Hepatocyte (in vitro differentiated cells): Measurements from ENCODE around the gene STAB2. TPM values are rescaled to one million over a fixed set of nuclear protein-coding genes. Genes with fewer than 3 reads are reported as not detected.
A peak's percentile ranks its signal among the peaks of the same experiment; 100 is the strongest.

Source experiments
- DNase-seq: peaks from one replicate; pipeline ENCODE4 v3.0.0-alpha.2; 2016; ENCODE audit warnings: low spot score
- H2AFZ ChIP-seq: fragments of 200-600 bp; sonication (generic); 2 replicates; pipeline ENCODE4 v1.6.0; 2016; ENCODE audit warnings: antibody characterized with exemption, mild to moderate bottlenecking
- H3K27ac ChIP-seq: fragments of 200-600 bp; sonication (generic); 2 replicates; pipeline ENCODE4 v1.5.1; 2016; ENCODE audit warnings: mild to moderate bottlenecking
- H3K27me3 ChIP-seq: fragments of 200-600 bp; sonication (generic); 2 replicates; pipeline ENCODE4 v1.6.1; 2016
- H3K36me3 ChIP-seq: fragments of 200-600 bp; sonication (generic); replicated peaks from 2 replicates; pipeline ENCODE4 v1.5.1; 2016; ENCODE audit warnings: low read depth; ENCODE audit not compliant: insufficient read depth
- H3K4me1 ChIP-seq: fragments of 200-600 bp; sonication (generic); 2 replicates; pipeline ENCODE4 v1.5.1; 2016; ENCODE audit warnings: mild to moderate bottlenecking, moderate library complexity; ENCODE audit not compliant: insufficient read depth
- H3K4me2 ChIP-seq: fragments of 200-600 bp; sonication (generic); 2 replicates; pipeline ENCODE4 v1.6.0; 2016
- H3K4me3 ChIP-seq: fragments of 200-600 bp; sonication (generic); 2 replicates; pipeline ENCODE4 v1.5.1; 2016; ENCODE audit warnings: mild to moderate bottlenecking
- H3K79me2 ChIP-seq: fragments of 200-600 bp; sonication (generic); 2 replicates; pipeline ENCODE4 v1.6.0; 2017; ENCODE audit warnings: mild to moderate bottlenecking
- H3K9me2 ChIP-seq: fragments of 200-600 bp; sonication (generic); replicated peaks from 2 replicates; pipeline ENCODE4 v1.6.0; 2017; ENCODE audit warnings: mild to moderate bottlenecking; ENCODE audit not compliant: insufficient read depth
- H3K9me3 ChIP-seq: fragments of 200-600 bp; sonication (generic); 2 replicates; pipeline ENCODE4 v1.5.1; 2016; ENCODE audit warnings: low read depth, mild to moderate bottlenecking
- H4K20me1 ChIP-seq: fragments of 200-600 bp; sonication (generic); 2 replicates; pipeline ENCODE4 v1.6.0; 2016; ENCODE audit warnings: mild to moderate bottlenecking; ENCODE audit not compliant: insufficient read depth, poor library complexity, severe bottlenecking
- CTCF ChIP-seq: fragments of 200-600 bp; sonication (generic); IDR thresholded peaks from 2 replicates; pipeline ENCODE4 v1.5.1; 2016; ENCODE audit warnings: antibody characterized with exemption, mild to moderate bottlenecking; ENCODE audit not compliant: poor library complexity
- EZH2 ChIP-seq: fragments of 200-600 bp; sonication (generic); IDR thresholded peaks from 2 replicates; pipeline ENCODE4 v1.6.1; 2016; ENCODE audit warnings: antibody characterized with exemption, mild to moderate bottlenecking, borderline replicate concordance
- EZH2phosphoT487 ChIP-seq: fragments of 200-600 bp; sonication (generic); IDR thresholded peaks from one replicate; pipeline ENCODE4 v1.6.1; 2018; ENCODE audit warnings: antibody characterized with exemption, mild to moderate bottlenecking, low read depth, moderate library complexity; ENCODE audit not compliant: unreplicated experiment, severe bottlenecking
- WGBS: methylation state at CpG from one replicate; pipeline ENCODE4 v1.1.6; 2016; ENCODE audit warnings: low lambda C conversion rate; ENCODE audit errors: missing lambda C conversion rate; 5-methylcytosine and 5-hydroxymethylcytosine counted together
- polyA plus RNA-seq: library from polyadenylated mRNA; unstranded; fragments of >200 nt; fragmentation: Nextera tagmentation; extraction: Ambion mirVana; gene quantifications from 2 replicates; pipeline ENCODE4 v1.2.1, GENCODE V29; 2016
- total RNA-seq: library from RNA; depleted of rRNA; stranded (reverse); fragments of >200 nt; gene quantifications from 2 replicates; pipeline ENCODE4 v1.2.3, GENCODE V29; 2014

The STAB2 gene
- total and polyA plus RNA-seq, 2 experiments from 2014 or later = not detected

DNA sequence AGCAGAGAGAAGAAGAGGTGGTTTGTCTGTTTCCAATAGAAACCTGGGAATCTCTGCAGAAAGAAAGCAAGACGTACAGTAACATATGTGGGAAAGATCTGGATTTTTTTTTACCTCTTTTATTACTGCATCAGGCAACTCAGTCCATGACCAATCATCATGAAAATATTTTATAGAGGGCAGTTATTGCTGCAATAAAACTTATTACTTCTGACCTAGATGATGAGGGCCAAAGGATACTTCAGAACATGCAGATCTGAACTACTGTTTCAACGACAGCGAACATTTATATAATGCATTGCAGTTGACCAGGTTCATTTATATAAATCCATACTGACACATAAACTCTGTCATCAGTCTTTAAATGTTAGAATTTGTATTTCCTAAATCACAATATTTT lies 67.7 kb downstream of the STAB2 start:
- WGBS = 86% methylated on average over 3 of the region's 3 CpGs
- no peak overlapping the region for H3K27ac ChIP-seq

GRCh38 chr12:103656291-103656690 lies 69.2 kb downstream of the STAB2 start:
- H3K36me3 ChIP-seq = no peaks in the 10 kb centered on the region
- no peaks in the 10 kb centered on the region for H3K79me2 ChIP-seq
- TF ChIP-seq EZH2phosphoT487 = no peak
- no peak for TF ChIP-seq CTCF
- no peak for TF ChIP-seq EZH2
- H3K4me3 ChIP-seq = no peak overlapping the region
- H3K27ac ChIP-seq = no peak overlapping the region
- WGBS = 96% methylated on average over 1 of the region's 1 CpG
- no peak overlapping the region for H2AFZ ChIP-seq
- no peaks in the 10 kb centered on the region for H3K9me3 ChIP-seq
- H3K4me2 ChIP-seq = no peak overlapping the region
- H3K9me2 ChIP-seq = no peaks in the 10 kb centered on the region
- no peaks in the 10 kb centered on the region for H3K4me1 ChIP-seq
- no peaks in the 10 kb centered on the region for H4K20me1 ChIP-seq
- H3K27me3 ChIP-seq = peaks cover 10% of the 10 kb centered on the region
- DNase-seq = no peak

More for the DNA sequence above, 67.7 kb downstream of the STAB2 start:
- H3K79me2 ChIP-seq = no peaks in the 10 kb centered on the region
- DNase-seq = no peak
- no peak overlapping the region for H3K4me2 ChIP-seq
- no peaks in the 10 kb centered on the region for H4K20me1 ChIP-seq
- H3K9me3 ChIP-seq = no peaks in the 10 kb centered on the region
- H3K4me1 ChIP-seq = no peaks in the 10 kb centered on the region
- no peak for TF ChIP-seq EZH2
- no peak for TF ChIP-seq CTCF
- no peak for TF ChIP-seq EZH2phosphoT487
- no peak overlapping the region for H2AFZ ChIP-seq
- no peak overlapping the region for H3K4me3 ChIP-seq
- no peaks in the 10 kb centered on the region for H3K9me2 ChIP-seq
- no peaks in the 10 kb centered on the region for H3K36me3 ChIP-seq
- peaks cover 9% of the 10 kb centered on the region for H3K27me3 ChIP-seq

- WGBS = 26% methylated on average over 2 of the region's 2 CpGs
Measured at GRCh38 chr12:103657331-103657730, 70.3 kb downstream of the STAB2 start.

More at GRCh38 chr12:103657331-103657730, 70.3 kb downstream of the STAB2 start:
- Histone ChIP-seq H3K4me2 (peak overlapping the region; percentile 43), H3K9me2 (no peaks in the 10 kb centered on the region), H3K4me3 (no peak overlapping the region), H2AFZ (no peak overlapping the region), H4K20me1 (no peaks in the 10 kb centered on the region), H3K9me3 (no peaks in the 10 kb centered on the region), H3K36me3 (no peaks in the 10 kb centered on the region), H3K27ac (no peak overlapping the region), H3K27me3 (peaks cover 10% of the 10 kb centered on the region), H3K79me2 (no peaks in the 10 kb centered on the region), H3K4me1 (no peaks in the 10 kb centered on the region)
- DNase-seq = no peak
- TF ChIP-seq CTCF = no peak
- no peak for TF ChIP-seq EZH2phosphoT487
